Lower leg skin (tissue), 4 donors: ENCODE results near the gene IVD. TPM values are rescaled to one million over a fixed set of nuclear protein-coding genes. Genes with fewer than 3 reads are reported as not detected.

Experiments used
- DNase-seq, 2 donors: peaks; one replicate each; pipeline ENCODE4 v3.0.0-alpha.2; 2019; ENCODE audit warnings: low spot score in 2 of 2
- H3K4me3 ChIP-seq: fragments of 200-600 bp; sonication (generic); 2 replicates; pipeline ENCODE4 v1.5.1; 2017; ENCODE audit warnings: mild to moderate bottlenecking, low read depth; ENCODE audit not compliant: poor library complexity, severe bottlenecking
- CTCF ChIP-seq, 3 donors: fragments of 450-650 bp; IDR thresholded peaks; one replicate each; pipeline ENCODE4 v1.5.1; 2016; ENCODE audit warnings: antibody characterized with exemption in 3 of 3, mild to moderate bottlenecking in 3 of 3, moderate library complexity in 2 of 3
- POLR2A ChIP-seq, 2 donors: fragments of 450-650 bp; IDR thresholded peaks; one replicate each; pipeline ENCODE4 v1.6.1; 2016 to 2017; ENCODE audit warnings: antibody characterized with exemption in 2 of 2, mild to moderate bottlenecking in 1 of 2, moderate library complexity in 1 of 2
- WGBS, 2 donors: methylation state at CpG; one replicate each; pipeline ENCODE4 v1.1.5; 2018; 5-methylcytosine and 5-hydroxymethylcytosine counted together
- intact Hi-C: fragments of 100-400 bp; cut with DNase I; formaldehyde crosslinking; loops from one replicate; pipeline ENCODE4 v1.15.0; 2023; ENCODE audit warnings: low total_unique reads
- total RNA-seq, 4 donors: library from RNA; depleted of rRNA; stranded (reverse); fragments of >200 nt; gene quantifications; one replicate each; pipeline ENCODE4 v1.1.0, GENCODE V29; 2016

IVD gene
- total RNA-seq, 4 donors from 2014 or later = 5.9 to 21.1 (median 12.6) TPM

- H3K4me3 ChIP-seq = no peak overlapping the region
- no peak for TF ChIP-seq CTCF (IDR thresholded peaks at IDR 0.05)
- TF ChIP-seq POLR2A (IDR thresholded peaks at IDR 0.05) = no peak
- WGBS, 2 donors = 84 to 89% methylated on average over 13 to 14 of the region's 14 CpGs
- intact Hi-C loops = no loop called here
- DNase-seq = no peak
Observed at GRCh38 chr15:40463886-40464545, 58.4 kb downstream of the IVD start.

- no peak for DNase-seq
- WGBS, 2 donors = 84 to 91% methylated on average over 3 of the region's 3 CpGs
- H3K4me3 ChIP-seq = no peak overlapping the region
- TF ChIP-seq CTCF (IDR thresholded peaks at IDR 0.05) (no peak), POLR2A (IDR thresholded peaks at IDR 0.05) (no peak)
- intact Hi-C loops = no loop called here
Observed at GRCh38 chr15:40464595-40465185, 59.1 kb downstream of the IVD start.

- TF ChIP-seq POLR2A (IDR thresholded peaks at IDR 0.05) (no peak), CTCF (IDR thresholded peaks at IDR 0.05) (no peak)
- 98% methylated on average over 9 to 10 of the region's 10 CpGs for WGBS, 2 donors
- intact Hi-C loops = no loop called here
- DNase-seq = no peak
- H3K4me3 ChIP-seq = no peak overlapping the region
Observed at GRCh38 chr15:40465939-40466338, 60.3 kb downstream of the IVD start.

- no peak for DNase-seq
- TF ChIP-seq POLR2A (IDR thresholded peaks at IDR 0.05) (no peak), CTCF (IDR thresholded peaks at IDR 0.05) (no peak)
- H3K4me3 ChIP-seq = no peak overlapping the region
- WGBS, 2 donors = 55 to 64% methylated on average over 7 of the region's 7 CpGs
- intact Hi-C loops = no loop called here
Observed at GRCh38 chr15:40466426-40467260, 61.0 kb downstream of the IVD start.

- H3K4me3 ChIP-seq = no peak overlapping the region
- intact Hi-C loops = no loop called here
- no peak for DNase-seq
- no peak for TF ChIP-seq CTCF (IDR thresholded peaks at IDR 0.05)
- no peak for TF ChIP-seq POLR2A (IDR thresholded peaks at IDR 0.05)
Observed at GRCh38 chr15:40467261-40467615, 61.6 kb downstream of the IVD start.
